SJCRH30 (cell line): ENCODE data around the gene FOXA3. TPM values are rescaled to one million over a fixed set of nuclear protein-coding genes. Genes with fewer than 3 reads are reported as not detected.
"Not testable (repeated sequence)": the region's sequence is repeated elsewhere in the genome, so short reads cannot be mapped to it uniquely, and the experiment has no call there.

Source experiments
- DNase-seq, 2 experiments: peaks; one replicate each; pipeline ENCODE4 v3.0.0-alpha.2; 2015 to 2020
- H3K27ac ChIP-seq: fragments of 250-450 bp; sonication (Bioruptor Pico); 2 replicates; pipeline ENCODE4 v1.5.1; 2020; ENCODE audit warnings: mild to moderate bottlenecking, moderate library complexity
- H3K27me3 ChIP-seq: fragments of 250-450 bp; sonication (Bioruptor Pico); 2 replicates; pipeline ENCODE4 v1.5.1; 2020; ENCODE audit warnings: mild to moderate bottlenecking, moderate library complexity
- H3K36me3 ChIP-seq: fragments of 250-450 bp; sonication (Bioruptor Pico); 2 replicates; pipeline ENCODE4 v1.5.1; 2020; ENCODE audit warnings: mild to moderate bottlenecking, moderate library complexity
- H3K4me1 ChIP-seq: fragments of 250-450 bp; sonication (Bioruptor Pico); 2 replicates; pipeline ENCODE4 v1.5.1; 2020; ENCODE audit warnings: mild to moderate bottlenecking, moderate library complexity
- H3K4me3 ChIP-seq: fragments of 250-450 bp; sonication (Bioruptor Pico); 2 replicates; pipeline ENCODE4 v1.5.1; 2020; ENCODE audit warnings: mild to moderate bottlenecking, moderate library complexity
- H3K9me3 ChIP-seq: fragments of 250-450 bp; sonication (Bioruptor Pico); replicated peaks from 2 replicates; pipeline ENCODE4 v1.5.1; 2020; ENCODE audit warnings: mild to moderate bottlenecking, moderate library complexity
- total RNA-seq: library from RNA; depleted of rRNA; stranded (reverse); fragments of >200 nt; shearing (Covaris generic); gene quantifications from 2 replicates; pipeline ENCODE4 v1.2.3, GENCODE V29; 2014

The FOXA3 gene
- total RNA-seq, 1 experiment from 2014 or later = 0.45 TPM

DNA sequence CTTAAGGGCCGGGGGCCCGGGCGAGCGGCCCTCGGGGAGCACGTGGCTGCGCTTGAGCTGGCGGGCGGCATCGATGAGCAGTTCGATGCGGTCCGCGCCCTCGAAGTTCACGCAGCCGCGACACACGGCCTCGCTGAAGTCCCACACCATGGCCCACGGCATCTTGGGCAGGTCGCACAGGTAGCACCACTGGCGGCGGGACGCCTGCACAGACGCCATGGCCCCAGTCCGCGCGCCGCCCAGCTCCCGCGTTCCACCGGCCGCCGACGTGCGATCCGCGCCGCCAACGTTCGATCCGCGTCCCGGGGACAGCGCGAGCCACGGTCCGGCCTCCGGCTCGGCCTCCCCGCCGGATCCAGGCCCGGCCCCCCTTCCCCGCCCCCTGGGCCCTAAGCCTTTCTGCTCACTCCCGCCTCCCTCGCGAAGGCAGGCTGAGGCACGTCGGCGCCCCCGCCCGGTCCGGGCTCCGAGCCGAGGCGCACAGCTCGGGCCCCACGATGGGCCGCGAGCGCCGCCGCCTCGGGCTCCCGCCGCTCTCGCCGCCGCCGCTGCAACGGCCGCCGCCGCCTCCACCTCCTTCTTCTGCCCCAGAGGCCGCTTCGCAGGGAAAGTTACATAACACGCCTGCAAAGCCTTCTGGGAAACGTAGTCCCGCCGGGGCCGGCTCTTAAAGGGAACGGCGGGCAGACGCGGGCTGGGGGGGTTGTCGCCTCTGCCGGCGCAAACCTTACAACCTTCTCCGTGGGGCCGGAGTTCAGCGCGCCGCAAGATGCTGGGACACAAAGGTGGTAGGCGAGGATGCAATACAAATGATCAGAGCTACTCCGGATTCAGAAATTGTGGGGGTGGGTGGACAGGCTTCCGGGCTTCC, 21.7 kb downstream of the FOXA3 start, which contains the start of gene IRF2BP1:
Gene IRF2BP1 (minus strand): TSS at position 586 of the 871 bp plus-strand sequence. CDS start 367 bp downstream, at position 219.
- Histone ChIP-seq H3K27me3 (no peaks in the 10 kb centered on the region), H3K36me3 (peaks cover 4% of the 10 kb centered on the region; the same call in 1 of the 2 replicates), H3K4me3 (peak within 1 kb of the TSS; percentile 80), H3K4me1 (peaks cover 27% of the 10 kb centered on the region), H3K9me3 (no peaks in the 10 kb centered on the region), H3K27ac (peak within 1 kb of the TSS; percentile 69)
- DNase-seq = peak; percentile 92 to 94

DNA sequence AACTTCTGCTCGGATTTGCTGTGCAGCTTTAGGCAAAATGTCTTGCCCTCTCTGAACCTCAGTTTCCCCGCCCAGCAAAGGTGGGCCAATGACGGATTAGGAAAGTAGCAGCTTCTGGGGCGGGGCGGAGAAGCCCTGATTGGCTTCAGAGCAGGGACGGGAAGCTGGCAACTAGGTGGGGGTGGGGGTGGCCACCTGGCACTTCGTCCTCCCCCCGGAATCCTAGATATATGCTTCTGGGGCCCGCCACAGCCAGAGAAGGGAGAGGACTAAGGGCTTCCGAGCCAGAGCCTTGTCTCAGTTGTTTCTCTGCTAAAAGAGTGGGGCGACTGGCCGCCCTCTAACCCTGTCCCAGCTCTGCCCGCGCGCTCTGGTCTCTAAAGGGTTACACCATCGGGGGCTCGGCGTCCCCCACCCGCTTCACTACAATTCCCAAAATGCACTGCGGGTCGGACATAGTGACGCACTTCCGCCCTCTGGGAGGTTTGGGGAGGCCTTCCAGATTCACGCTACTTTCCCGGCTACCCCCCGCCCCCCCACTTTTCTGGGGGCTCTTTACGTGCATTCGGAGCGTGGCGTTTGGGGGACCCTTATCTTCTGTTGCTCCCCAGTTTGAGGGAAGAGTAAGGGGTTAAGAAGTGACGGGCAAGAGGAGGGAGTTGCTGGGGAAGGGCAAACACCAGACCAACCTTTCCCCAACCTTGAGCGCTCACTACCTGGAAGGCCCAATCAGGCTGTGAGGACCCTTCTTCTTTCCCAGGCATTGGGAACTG, 22.5 kb downstream of the FOXA3 start:
- peaks cover 4% of the 10 kb centered on the region; the same call in 1 of the 2 replicates for H3K36me3 ChIP-seq
- no peaks in the 10 kb centered on the region for H3K9me3 ChIP-seq
- peak; percentile 92 to 95 for DNase-seq
- H3K27ac ChIP-seq = peak overlapping the region; percentile 69
- H3K4me1 ChIP-seq = peaks cover 20% of the 10 kb centered on the region
- H3K27me3 ChIP-seq = no peaks in the 10 kb centered on the region
- peak overlapping the region; percentile 80 for H3K4me3 ChIP-seq

DNA sequence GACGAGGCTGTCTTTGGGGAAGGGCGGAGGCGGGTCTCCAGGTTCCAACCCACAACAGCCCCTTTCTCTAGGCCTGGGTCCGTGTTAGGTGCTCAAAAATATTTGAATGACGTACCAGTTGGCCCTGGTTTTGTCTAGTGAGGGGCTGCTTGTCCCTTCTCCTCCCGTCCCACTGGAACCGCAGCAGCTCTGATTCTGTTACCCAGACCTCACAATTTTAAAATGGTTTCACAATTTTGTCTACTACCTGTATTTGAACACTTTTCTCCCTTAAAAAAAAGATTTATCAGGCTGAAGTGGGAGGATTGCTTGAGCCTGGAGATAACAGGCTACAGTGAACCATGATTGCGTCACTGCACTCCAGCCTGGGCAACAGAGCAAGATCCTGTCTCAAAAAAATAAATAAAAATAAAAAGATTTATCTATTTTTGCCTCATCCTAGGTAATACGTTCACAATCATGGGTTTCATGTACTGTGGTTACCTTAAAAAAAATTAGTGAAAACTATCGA, 23.1 kb downstream of the FOXA3 start:
- Histone ChIP-seq H3K4me3 (peak overlapping the region; percentile 80), H3K9me3 (no peaks in the 10 kb centered on the region), H3K27me3 (no peaks in the 10 kb centered on the region), H3K27ac (peak overlapping the region; percentile 69), H3K4me1 (peaks cover 14% of the 10 kb centered on the region), H3K36me3 (peaks cover 4% of the 10 kb centered on the region; the same call in 1 of the 2 replicates)
- DNase-seq = no peak

DNA sequence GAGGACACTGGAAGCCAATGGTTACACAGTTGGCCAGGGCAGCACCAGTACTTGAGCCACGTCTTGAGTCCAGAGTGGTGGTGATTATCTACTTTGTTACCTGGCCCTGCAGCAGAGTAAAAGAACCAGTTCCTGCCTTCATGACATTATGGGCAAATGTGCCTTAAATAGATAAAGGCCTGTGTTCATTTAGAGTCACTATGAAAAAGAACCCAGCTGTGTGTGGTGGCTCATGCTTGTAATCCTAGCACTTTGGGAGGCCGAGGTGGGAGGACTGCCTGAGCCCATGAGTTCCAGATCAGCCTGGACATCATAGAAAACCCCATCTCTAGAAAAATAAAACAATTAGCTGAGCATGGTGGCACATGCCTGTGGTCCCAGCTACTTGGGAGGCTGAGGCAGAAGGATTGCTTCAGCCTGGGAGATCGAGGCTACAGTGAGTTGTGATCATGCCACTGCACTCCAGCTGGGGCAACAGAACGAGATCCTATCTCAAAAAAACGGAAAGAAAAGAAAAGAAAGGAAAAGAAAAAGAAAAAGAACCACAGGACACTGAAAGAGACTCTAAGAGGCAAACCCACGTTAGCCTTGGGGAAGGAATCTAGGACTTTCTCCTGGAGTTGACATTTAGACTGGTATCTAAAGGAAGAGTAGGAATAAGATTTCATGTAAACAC, 25.2 kb downstream of the FOXA3 start:
- Histone ChIP-seq H3K4me1 (peaks cover 4% of the 10 kb centered on the region; the same call in 1 of the 2 replicates), H3K9me3 (no peaks in the 10 kb centered on the region), H3K27me3 (no peaks in the 10 kb centered on the region), H3K4me3 (no peak overlapping the region), H3K27ac (no peak overlapping the region), H3K36me3 (no peaks in the 10 kb centered on the region)
- no peak for DNase-seq

DNA sequence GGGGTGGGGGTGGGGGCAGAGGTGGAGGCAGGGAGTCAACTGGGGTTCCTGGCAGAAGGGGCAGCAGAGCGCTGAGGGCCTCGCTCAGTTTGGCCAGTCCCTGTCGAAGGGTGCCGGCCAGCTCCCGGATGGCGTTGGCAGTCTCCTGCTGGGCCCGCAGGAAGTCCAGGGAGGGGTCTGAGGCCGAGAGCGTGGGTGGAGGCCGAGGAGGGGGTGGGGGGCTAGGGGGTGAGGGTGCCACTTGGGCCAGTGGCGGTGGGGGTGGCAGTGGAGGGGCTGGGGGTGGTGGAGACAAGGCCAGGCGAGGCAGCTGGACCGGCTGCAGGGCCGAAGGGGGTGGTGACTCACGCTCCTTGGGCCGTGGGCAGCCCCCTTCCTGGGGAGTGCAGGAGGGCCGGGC, 26.8 kb downstream of the FOXA3 start:
- no peak overlapping the region for H3K27ac ChIP-seq
- peaks cover 5% of the 10 kb centered on the region; the same call in 1 of the 2 replicates for H3K36me3 ChIP-seq
- H3K27me3 ChIP-seq = no peaks in the 10 kb centered on the region
- H3K9me3 ChIP-seq = no peaks in the 10 kb centered on the region
- no peak overlapping the region for H3K4me3 ChIP-seq
- DNase-seq = no peak
- no peaks in the 10 kb centered on the region for H3K4me1 ChIP-seq

DNA sequence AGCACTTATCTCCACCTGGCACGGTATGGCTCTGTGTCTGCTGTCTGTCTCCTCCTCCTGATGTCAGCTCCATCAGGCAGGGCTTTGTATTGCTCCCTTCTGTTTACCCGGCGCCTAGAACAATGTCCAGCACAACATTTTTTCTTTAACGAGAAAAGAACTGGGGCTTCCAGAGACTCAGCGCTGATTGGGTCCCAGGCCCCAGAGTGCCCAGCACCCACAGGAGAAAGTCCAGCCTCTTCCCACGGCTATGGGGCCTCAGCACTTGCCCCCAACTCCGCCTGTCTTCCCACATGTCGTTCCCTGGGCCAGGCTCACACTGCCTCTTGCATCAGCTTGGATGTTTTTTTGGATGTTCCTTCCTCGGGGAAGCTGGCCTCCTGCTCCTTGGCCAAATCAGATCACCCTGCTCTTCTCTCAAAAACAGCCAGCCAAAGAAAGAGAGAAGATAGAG, 31.4 kb downstream of the FOXA3 start:
- no peaks in the 10 kb centered on the region for H3K4me1 ChIP-seq

DNA sequence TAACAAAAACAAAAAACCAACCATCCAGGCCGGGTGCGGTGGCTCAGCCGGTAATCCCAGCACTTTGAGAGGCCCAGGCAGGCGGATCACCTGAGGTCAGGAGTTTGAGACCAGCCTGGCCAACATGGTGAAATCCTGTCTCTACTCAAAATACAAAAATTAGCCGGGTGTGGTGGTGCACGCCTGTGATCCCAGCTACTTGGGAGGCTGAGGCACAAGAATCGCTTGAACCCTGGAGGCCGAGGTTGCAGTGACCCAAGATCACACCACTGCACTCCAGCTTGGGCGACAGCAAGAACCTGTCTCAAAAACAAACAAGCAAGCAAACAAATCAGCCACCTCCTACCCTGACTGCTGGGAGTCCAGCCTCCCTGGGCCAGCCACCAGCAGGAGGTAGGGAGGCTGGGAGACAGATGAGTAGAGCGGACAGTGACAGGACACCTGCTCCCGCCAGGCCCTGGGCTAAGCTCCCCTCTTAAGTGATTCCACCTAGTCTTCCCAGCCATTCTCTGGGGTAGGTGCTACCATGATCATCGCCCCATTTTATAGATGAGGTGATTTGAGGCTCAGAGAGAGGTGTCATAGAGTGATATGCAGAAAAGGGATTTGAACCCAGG, 32.0 kb downstream of the FOXA3 start:
- not testable (repeated sequence) for H3K27ac ChIP-seq, H3K4me3 ChIP-seq, DNase-seq, H3K9me3 ChIP-seq, H3K27me3 ChIP-seq, H3K4me1 ChIP-seq, H3K36me3 ChIP-seq

More for the DNA sequence above, 31.4 kb downstream of the FOXA3 start:
- Histone ChIP-seq H3K4me3 (no peak overlapping the region), H3K27me3 (no peaks in the 10 kb centered on the region), H3K9me3 (no peaks in the 10 kb centered on the region), H3K36me3 (peaks cover 10% of the 10 kb centered on the region; the same call in 1 of the 2 replicates), H3K27ac (no peak overlapping the region)
- no peak for DNase-seq

DNA sequence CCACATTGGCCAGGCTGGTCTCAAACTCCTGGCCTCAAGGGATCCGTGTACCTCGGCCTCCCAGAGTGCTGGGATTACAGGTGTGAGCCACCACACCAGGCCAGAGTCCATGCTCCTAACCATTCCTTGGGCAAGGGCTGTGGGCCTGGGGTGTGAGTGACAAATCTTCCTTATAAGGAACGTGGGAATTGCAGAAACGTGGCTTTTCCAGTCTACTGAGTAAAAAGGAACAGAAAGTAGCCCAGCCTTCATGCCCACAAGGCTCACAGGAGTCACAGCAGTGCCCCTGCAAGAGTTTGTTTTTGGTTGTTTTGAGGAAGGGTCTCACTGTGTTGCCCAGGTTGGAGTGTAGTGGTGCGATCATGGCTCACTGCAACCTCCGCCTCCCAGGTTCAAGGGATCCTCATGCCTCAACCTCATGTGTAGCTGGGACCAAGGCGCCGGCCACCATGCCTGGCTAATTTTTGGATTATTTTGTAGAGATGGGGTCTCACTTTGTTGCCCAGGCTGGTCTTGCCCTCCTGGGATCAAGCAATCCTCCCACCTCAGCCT, 33.2 kb downstream of the FOXA3 start:
- H3K4me1 ChIP-seq = no peaks in the 10 kb centered on the region
- peaks cover 10% of the 10 kb centered on the region; the same call in 1 of the 2 replicates for H3K36me3 ChIP-seq
- no peak for DNase-seq
- no peak overlapping the region for H3K27ac ChIP-seq
- H3K9me3 ChIP-seq = no peaks in the 10 kb centered on the region
- H3K27me3 ChIP-seq = no peaks in the 10 kb centered on the region
- no peak overlapping the region for H3K4me3 ChIP-seq

DNA sequence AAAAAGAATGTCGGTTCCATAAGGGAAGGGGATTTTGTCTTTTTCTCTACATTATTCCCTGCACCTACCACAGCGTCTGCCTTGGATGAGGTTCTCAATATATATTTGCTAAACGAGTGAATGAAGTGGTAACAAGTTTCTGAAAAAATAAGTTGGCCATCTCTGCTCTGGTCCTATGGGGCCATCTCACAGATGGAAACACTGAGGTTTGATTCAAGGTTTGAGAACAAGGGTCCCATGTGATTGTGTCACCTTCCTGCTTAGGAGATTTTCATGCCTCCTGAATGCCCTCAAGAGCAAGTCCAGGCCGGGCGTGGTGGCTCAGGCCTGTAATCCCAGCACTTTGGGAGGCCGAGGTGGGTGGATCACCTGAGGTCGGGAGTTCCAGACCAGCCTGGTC, 35.1 kb downstream of the FOXA3 start:
- Histone ChIP-seq H3K27ac (no peak overlapping the region), H3K4me3 (no peak overlapping the region), H3K4me1 (peaks cover 3% of the 10 kb centered on the region; the same call in 1 of the 2 replicates), H3K9me3 (no peaks in the 10 kb centered on the region), H3K27me3 (no peaks in the 10 kb centered on the region), H3K36me3 (peaks cover 10% of the 10 kb centered on the region; the same call in 1 of the 2 replicates)
- DNase-seq = no peak

DNA sequence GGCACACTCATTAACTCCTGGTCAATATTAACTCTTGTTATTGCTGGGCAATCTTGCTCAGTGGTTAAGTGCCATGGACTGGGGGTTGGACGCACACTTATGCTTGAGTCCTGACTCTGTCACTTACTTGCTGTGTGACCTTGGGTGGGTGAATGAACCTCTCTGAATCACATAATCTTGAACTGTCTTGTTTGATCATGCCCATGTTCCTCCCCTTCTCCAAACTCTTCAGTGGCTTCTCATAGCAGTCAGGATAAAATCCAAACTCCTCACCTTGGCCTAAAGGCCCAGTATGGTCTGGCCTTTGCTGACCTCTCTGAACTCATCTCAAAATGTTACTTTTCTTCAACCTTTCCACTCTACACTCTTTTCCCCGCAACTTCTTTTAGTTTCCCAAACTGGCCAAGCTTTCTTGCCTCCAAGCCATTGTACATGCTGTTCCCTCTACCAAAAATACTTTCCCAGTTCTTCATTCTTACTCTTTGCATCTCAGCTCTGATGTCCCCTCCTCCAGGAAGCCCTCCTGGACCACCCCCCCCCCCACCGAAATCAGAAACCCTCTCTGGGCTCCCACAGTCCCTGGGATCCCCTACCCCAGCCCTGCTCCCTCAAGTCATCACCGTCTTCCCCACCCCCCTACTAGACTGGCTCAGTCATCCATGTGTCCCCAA, 35.9 kb downstream of the FOXA3 start:
- Histone ChIP-seq H3K36me3 (peaks cover 10% of the 10 kb centered on the region; the same call in 1 of the 2 replicates), H3K27me3 (no peaks in the 10 kb centered on the region), H3K4me1 (peaks cover 3% of the 10 kb centered on the region; the same call in 1 of the 2 replicates), H3K27ac (no peak overlapping the region), H3K4me3 (no peak overlapping the region), H3K9me3 (no peaks in the 10 kb centered on the region)
- no peak for DNase-seq

DNA sequence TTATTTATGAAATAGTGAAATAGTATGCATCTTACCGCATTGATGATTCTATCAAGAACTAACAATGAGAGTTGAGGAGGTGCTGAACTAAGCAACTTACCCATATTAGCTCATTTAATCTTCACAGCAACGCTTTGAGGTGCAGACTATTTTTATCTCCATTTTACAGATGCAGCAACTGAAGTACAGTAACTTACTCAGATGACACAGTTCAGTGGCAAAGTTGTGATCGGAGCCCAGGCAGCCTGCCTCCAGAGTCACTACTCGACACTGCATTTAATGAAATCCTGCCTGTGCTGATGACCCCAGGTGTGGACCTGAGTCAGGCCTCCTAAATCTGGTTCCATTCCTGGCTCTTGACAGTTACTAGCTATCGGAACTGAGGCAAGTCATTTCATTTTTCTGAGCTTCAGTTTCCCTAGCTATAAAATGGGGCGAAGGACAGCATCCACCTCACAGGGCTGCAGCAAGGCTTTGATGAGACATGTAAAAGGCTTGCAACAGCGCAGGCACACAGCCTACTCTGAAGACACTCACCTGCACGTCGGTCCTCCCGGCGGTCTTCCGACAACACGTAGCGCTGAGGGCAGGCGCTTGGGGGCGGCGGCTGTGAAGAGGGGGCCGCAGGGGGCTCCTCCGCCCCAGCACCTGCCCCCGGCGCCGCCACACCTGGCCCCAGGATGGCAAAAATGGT, 36.8 kb downstream of the FOXA3 start:
- Histone ChIP-seq H3K36me3 (peaks cover 5% of the 10 kb centered on the region; the same call in 1 of the 2 replicates), H3K27ac (no peak overlapping the region), H3K27me3 (no peaks in the 10 kb centered on the region), H3K9me3 (no peaks in the 10 kb centered on the region), H3K4me1 (peaks cover 3% of the 10 kb centered on the region; the same call in 1 of the 2 replicates), H3K4me3 (no peak overlapping the region)
- no peak for DNase-seq

DNA sequence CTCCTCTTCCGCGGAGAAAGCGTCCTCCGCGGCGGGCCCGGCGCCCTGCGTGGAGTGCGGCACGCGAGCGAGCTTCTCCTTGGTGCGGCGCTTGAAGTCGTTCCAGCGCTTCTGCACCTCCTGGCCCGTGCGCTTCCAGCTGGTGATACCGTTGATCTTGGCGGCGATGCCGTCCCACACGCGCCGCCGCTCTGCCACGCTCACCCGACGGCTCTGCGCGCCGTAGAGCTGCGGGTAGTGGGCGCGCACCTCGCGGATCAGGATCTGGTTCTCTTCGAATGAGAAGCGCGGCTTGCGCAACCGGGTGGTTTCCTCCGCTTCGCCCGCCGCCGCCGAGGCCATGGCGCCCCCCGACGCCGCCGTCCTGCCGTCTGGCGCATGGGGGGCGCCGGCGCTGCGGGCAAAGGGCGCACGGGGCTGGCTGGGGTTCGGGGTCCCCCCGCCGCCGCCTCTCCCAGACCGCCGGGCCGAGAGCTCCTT, 37.3 kb downstream of the FOXA3 start:
- Histone ChIP-seq H3K27me3 (no peaks in the 10 kb centered on the region), H3K36me3 (peaks cover 5% of the 10 kb centered on the region; the same call in 1 of the 2 replicates), H3K4me3 (no peak overlapping the region; the same call in 1 of the 2 replicates), H3K4me1 (peaks cover 3% of the 10 kb centered on the region; the same call in 1 of the 2 replicates), H3K9me3 (no peaks in the 10 kb centered on the region), H3K27ac (no peak overlapping the region)
- DNase-seq = no peak
